GM12872 (cell line): ENCODE measurements around the gene IRAK3.

Experiments
- TF ChIP-seq, protein P1 (sequence below): IDR thresholded peaks from 3 replicates; pipeline ENCODE4 v1.5.1; 2011; ENCODE audit warnings: low read depth, mild to moderate bottlenecking, low read length, moderate library complexity; ENCODE audit not compliant: insufficient read depth

IRAK3 gene

GRCh38 chr12:66241061-66242043 lies 52.3 kb downstream of the IRAK3 start:
- TF ChIP-seq, protein P1, sequence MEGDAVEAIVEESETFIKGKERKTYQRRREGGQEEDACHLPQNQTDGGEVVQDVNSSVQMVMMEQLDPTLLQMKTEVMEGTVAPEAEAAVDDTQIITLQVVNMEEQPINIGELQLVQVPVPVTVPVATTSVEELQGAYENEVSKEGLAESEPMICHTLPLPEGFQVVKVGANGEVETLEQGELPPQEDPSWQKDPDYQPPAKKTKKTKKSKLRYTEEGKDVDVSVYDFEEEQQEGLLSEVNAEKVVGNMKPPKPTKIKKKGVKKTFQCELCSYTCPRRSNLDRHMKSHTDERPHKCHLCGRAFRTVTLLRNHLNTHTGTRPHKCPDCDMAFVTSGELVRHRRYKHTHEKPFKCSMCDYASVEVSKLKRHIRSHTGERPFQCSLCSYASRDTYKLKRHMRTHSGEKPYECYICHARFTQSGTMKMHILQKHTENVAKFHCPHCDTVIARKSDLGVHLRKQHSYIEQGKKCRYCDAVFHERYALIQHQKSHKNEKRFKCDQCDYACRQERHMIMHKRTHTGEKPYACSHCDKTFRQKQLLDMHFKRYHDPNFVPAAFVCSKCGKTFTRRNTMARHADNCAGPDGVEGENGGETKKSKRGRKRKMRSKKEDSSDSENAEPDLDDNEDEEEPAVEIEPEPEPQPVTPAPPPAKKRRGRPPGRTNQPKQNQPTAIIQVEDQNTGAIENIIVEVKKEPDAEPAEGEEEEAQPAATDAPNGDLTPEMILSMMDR: no peak

GRCh38 chr12:66242311-66242710 lies 53.3 kb downstream of the IRAK3 start:
- TF ChIP-seq, protein P1: no peak

- TF ChIP-seq, protein P1: no peak
Measured at GRCh38 chr12:66243911-66244310, 54.9 kb downstream of the IRAK3 start.

- TF ChIP-seq, protein P1: no peak
Measured at GRCh38 chr12:66244446-66244845, 55.4 kb downstream of the IRAK3 start.

DNA sequence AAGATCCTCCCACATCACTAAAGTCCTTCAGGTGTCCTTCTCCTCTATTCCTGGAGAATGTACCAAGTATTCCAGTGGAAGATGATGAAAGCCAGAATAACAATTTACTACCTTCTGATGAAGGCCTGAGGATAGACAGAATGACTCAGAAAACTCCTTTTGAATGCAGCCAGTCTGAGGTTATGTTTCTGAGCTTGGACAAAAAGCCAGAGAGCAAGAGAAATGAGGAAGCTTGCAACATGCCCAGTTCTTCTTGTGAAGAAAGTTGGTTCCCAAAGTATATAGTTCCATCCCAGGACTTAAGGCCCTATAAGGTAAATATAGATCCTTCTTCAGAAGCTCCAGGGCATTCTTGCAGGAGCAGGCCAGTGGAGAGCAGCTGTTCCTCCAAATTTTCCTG lies 58.7 kb downstream of the IRAK3 start:
- TF ChIP-seq, protein P1: no peak

DNA sequence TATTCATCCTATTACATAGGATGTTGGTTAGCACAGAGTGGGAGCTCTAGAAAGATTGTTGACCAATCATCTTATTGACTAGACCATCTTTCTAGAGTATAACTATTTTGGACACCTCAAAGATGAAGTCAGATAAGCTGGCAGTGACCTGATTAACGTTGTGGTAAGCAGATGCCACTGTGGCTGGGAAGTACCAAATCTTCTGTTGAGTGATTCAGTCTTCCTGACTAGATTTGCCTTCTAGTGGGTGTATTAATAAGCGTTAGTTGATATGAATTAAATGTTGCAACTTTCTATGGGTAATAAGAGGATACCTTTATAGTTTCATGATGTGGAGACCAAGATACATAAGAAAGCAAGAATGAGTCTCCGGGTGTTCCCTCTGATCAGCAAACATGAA lies 62.0 kb downstream of the IRAK3 start:
- TF ChIP-seq, protein P1: no peak

DNA sequence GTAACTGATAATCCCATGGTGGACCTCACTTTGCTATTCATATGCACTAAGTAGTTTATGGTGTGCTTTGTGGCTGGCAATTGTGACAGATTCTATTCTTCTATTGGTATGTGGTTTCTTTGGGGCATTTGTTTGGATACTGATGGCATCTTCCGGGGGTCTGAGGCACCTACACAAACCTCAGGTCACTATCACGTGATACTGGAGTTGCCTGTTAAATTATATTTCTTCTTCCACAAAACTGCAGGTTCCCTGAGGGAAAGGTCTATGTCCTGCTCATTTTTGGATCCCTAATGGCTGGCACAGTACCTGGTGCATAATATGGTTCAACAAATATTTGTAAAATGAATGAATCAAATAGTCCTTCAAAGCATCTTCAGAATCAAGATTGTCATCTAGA lies 63.8 kb downstream of the IRAK3 start:
- TF ChIP-seq, protein P1: no peak
